Stimulated activated effector memory CD8-positive, alpha-beta T cell treated with anti-CD3 and anti-CD28 coated beads, Interleukin-12 subunit alpha, Interleukin-12 subunit beta, amount 100 ng/mL, for 72 hours (primary cell): ENCODE results near the gene RSBN1.
A peak's percentile ranks its signal among the peaks of the same experiment; 100 is the strongest.
"Not testable (repeated sequence)": the region's sequence is repeated elsewhere in the genome, so short reads cannot be mapped to it uniquely, and the experiment has no call there.

ENCODE experiments used
- ATAC-seq: fragments of 150-1000 bp; cut with Tn5 transposase; 2 replicates; pipeline ENCODE4 v1.10.0; 2021
- DNase-seq, 2 donors: peaks; one replicate each; pipeline ENCODE4 v3.0.0; 2021 to 2022; ENCODE audit warnings: low spot score in 2 of 2
- H3K27ac Mint-ChIP-seq: one replicate; pipeline ENCODE4 v1.8.0; 2022; ENCODE audit warnings: mild to moderate bottlenecking, mixed read lengths
- H3K36me3 Mint-ChIP-seq: one replicate; pipeline ENCODE4 v1.8.0; 2022; ENCODE audit warnings: mild to moderate bottlenecking, mixed read lengths
- H3K4me1 Mint-ChIP-seq: one replicate; pipeline ENCODE4 v1.8.0; 2022; ENCODE audit warnings: mixed read lengths
- H3K4me3 Mint-ChIP-seq: one replicate; pipeline ENCODE4 v1.8.0; 2022; ENCODE audit warnings: mild to moderate bottlenecking, mixed read lengths
- H3K9me3 Mint-ChIP-seq: one replicate; pipeline ENCODE4 v1.8.0; 2022; ENCODE audit warnings: mixed read lengths

The RSBN1 gene

DNA sequence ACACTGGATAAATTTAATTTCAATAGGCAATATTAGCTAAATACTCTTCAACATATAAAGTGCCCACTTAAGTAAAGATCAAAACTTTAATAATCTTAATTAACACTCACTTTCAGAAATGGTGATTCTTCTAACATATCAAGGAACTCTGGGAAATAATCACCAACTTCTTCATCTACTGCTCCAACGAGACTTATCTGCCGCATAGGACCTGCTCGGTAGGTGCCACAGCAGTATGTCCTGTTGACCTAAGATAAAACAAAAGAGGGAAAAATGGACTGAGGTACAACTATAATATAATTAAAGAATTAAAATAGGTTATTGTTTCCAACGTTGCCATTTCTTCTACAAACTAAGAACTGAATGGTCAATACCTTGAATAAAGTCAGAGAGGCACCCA lies 34.7 kb downstream of the RSBN1 start:
- no peak for DNase-seq
- ATAC-seq, result no peak
- no peak overlapping the region for H3K27ac Mint-ChIP-seq
- H3K36me3 Mint-ChIP-seq, result peaks cover 54% of the 10 kb centered on the region
- peaks cover 4% of the 10 kb centered on the region for H3K9me3 Mint-ChIP-seq
- H3K4me1 Mint-ChIP-seq, result peaks cover 13% of the 10 kb centered on the region
- no peak overlapping the region for H3K4me3 Mint-ChIP-seq

DNA sequence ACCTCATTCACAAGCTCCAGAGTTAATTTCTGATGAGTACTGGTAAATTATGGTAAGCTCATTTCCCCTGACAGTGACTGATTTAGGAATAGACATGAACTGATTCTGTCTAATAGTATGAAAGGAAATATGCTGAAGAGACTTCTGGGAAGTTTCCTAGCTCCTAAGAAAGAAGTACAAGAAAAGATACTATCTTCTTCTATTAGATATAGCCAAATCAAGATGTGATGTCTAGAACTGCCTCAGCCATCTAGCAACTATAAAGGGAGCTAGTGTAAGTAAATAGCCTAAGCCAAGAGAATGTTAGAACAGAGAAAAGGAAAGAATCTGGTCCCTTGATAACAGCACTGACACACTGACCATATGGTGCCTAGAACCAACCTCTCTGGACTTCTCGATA lies 42.2 kb downstream of the RSBN1 start:
- H3K36me3 Mint-ChIP-seq, result peaks cover 87% of the 10 kb centered on the region
- H3K9me3 Mint-ChIP-seq, result no peaks in the 10 kb centered on the region
- peaks cover 35% of the 10 kb centered on the region for H3K4me1 Mint-ChIP-seq
- ATAC-seq (no peak), DNase-seq (no peak)
- H3K27ac Mint-ChIP-seq, result no peak overlapping the region
- H3K4me3 Mint-ChIP-seq, result no peak overlapping the region

DNA sequence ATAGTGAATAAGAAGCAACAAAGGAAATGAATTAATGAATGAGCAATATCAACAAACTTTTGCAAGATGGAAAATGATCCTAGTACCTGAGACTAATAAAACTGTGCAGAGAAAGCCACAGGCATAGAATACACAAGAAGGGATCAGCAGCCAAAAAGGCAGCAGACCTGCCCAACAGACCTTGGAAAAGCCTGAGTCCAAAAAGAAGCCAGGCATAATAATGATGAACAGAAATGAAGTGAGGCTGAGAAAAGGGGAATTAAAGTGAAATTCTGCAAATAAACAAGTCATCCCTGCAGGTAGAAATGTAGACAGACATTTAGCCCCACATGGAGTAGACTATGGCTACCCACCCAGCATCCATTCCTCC lies 42.7 kb downstream of the RSBN1 start:
- H3K4me3 Mint-ChIP-seq, result no peak overlapping the region
- peaks cover 35% of the 10 kb centered on the region for H3K4me1 Mint-ChIP-seq
- H3K27ac Mint-ChIP-seq, result peak overlapping the region; percentile 32
- no peaks in the 10 kb centered on the region for H3K9me3 Mint-ChIP-seq
- DNase-seq, result no peak
- peaks cover 87% of the 10 kb centered on the region for H3K36me3 Mint-ChIP-seq
- no peak for ATAC-seq

DNA sequence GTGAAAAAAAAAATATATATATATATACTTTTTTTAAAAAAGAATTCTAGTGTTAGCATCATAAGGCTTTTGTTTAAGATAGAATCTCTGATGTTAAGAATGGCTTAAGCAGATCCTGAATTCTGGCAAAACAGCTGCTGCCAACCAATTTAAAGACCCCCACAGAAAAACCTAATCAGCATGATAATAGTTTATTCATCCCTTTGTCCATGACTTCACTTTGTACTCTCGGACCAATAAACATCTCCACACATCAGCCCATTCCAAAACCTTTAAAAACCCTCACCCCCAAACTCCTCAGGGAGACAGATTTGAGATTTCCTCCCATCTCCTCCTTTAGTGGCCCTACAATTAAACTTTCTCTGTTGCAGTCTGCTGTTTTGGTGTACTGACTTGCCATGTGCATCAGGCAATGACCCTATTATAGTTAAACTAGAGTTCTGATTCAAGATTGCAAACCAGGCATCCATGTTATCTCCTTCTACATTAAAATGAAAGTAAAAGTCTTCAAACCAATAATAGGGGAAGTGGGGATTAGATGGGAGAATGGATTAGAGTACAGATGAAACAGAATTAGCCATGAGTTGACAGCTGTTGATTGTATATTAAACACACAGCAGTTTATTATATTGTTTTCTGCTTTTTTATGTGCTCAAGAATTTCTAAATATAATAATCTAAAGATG lies 43.2 kb downstream of the RSBN1 start:
- H3K4me1 Mint-ChIP-seq, result peaks cover 35% of the 10 kb centered on the region
- H3K9me3 Mint-ChIP-seq, result no peaks in the 10 kb centered on the region
- DNase-seq (no peak), ATAC-seq (no peak)
- peak overlapping the region; percentile 32 for H3K27ac Mint-ChIP-seq
- no peak overlapping the region for H3K4me3 Mint-ChIP-seq
- peaks cover 87% of the 10 kb centered on the region for H3K36me3 Mint-ChIP-seq

DNA sequence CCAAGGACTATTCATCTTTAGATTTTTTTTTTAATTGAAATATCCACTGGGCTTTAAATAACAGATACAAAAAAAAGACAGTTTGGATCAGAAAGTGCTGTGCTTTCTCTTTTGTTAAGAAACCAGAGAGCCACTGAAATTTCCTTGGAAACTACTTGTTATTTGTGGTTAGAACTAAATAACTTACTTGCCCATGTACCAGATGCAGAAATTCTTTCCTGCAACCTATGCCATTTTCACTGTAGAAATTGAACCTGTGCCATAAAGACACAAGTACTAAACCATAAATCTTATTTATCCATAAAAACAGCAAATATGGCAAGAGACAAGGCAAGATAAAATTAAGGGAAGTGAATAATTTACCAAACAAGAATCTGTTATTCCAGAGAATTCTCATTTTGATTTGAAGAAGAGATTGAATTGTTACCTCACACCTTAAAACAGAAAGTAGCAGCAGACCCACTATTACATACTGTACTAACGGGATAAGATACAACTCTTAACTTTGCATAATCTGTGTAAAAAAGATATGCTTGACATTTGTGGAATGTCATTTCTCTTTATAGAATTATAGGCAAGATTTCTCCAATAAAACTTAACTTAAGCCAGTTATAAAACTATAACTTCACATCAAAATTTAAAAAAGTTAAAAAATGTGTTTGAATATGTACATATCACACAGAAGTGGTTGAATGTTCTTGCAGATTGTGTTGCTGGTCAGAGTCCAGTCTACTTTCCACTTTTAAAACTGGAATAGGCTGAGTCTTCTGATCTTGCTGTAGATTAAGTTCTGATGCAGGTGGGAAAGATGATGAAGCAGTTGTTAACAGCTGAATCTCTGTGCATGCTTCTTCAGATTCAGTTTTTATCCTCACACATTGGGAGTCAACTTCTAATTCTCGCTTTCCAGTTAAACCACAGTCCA lies 46.7 kb downstream of the RSBN1 start:
- Mint-ChIP-seq H3K4me3 (no peak overlapping the region), H3K27ac (peak overlapping the region; percentile 15), H3K9me3 (no peaks in the 10 kb centered on the region), H3K4me1 (peaks cover 26% of the 10 kb centered on the region), H3K36me3 (peaks cover 71% of the 10 kb centered on the region)
- DNase-seq (no peak), ATAC-seq (no peak)

DNA sequence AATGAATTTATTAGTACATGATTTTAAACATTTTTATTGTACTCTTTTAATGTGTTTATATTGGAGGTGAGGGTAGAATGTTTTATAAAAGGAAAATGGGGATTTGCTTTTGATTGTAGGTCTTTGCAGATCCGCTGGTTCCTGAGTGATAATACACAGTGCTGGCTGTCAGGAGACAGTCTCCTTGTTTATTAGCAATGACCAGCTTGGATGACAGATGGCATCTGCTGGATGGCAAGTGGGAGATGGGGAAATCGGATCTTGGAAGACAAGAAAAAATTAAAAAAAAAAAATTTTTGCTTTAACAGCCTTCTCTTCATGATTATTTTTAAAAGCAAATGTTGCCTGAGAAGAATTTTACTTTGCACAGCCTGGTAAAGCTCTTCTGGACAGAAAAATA lies 48.6 kb downstream of the RSBN1 start:
- H3K36me3 Mint-ChIP-seq, result peaks cover 76% of the 10 kb centered on the region
- no peak overlapping the region for H3K4me3 Mint-ChIP-seq
- no peak overlapping the region for H3K27ac Mint-ChIP-seq
- H3K9me3 Mint-ChIP-seq, result no peaks in the 10 kb centered on the region
- DNase-seq (no peak), ATAC-seq (no peak)
- peaks cover 17% of the 10 kb centered on the region for H3K4me1 Mint-ChIP-seq

DNA sequence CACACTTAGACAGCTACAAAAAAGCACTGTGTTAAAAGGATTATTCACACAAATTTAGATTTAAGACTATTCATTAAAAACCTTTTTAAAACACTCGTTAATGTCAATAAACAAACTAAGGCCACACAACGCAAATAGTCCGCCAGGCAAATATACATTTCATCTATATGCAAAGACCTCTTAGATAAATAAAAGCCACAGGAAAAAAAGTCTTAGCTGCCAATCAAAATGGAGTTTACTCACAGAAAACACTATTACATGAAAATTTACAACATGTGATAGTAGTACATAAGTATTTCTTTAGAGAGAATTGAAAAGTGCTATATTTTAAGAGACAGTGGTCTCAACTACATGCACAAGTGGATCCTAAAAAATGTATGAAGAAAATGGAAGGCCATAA lies 50.3 kb downstream of the RSBN1 start:
- no peak for ATAC-seq
- Mint-ChIP-seq H3K4me1 (peaks cover 15% of the 10 kb centered on the region), H3K27ac (no peak overlapping the region), H3K36me3 (peaks cover 62% of the 10 kb centered on the region), H3K9me3 (no peaks in the 10 kb centered on the region), H3K4me3 (no peak overlapping the region)
- no peak for DNase-seq

DNA sequence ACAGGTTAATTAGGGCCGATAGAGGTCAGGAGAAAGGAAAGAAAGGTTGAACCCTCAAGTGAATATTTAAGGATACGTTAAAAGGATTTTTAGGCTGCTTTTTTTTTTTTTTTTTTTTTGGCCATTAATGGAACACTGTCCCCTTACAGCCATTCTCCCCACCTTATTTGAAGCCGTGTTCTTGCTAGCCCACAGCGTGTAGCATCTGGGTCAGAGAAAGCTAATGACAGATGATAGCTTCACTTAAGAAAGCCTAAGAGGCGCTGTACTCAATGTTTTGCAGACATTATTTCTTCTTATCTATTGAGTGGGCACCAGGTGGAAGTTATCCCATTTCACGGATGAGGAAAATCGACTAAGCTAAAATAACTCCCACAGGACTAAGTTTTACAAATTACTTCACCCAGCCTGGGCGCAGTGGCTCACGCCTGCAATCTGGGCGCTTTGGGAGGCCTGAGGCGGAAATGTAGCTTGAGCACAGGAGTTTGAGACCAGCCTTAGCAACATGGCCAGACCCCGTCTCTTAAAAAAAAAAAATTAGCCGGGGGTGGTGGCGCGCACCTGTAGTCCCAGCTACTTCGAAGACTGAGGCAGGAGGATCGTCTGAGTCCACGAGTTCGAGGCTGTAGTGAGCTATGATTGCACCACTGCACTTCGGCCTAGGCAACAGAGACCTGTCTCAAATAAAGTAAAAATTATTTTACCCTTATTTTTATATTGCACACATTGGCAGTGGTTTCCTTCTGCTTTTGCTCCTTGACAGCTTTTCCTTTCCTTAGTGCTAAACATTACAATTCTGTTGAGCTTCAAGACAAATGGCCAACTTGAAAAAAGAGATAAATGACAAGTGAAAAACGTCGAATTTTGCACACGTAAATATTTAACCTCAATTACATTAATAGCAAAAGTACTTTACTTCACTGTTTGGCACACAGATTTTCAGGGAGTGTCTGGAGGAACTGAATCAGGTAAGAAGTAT lies 51.9 kb downstream of the RSBN1 start:
- H3K4me3 Mint-ChIP-seq, result peak overlapping the region; percentile 90
- ATAC-seq, result no peak

DNA sequence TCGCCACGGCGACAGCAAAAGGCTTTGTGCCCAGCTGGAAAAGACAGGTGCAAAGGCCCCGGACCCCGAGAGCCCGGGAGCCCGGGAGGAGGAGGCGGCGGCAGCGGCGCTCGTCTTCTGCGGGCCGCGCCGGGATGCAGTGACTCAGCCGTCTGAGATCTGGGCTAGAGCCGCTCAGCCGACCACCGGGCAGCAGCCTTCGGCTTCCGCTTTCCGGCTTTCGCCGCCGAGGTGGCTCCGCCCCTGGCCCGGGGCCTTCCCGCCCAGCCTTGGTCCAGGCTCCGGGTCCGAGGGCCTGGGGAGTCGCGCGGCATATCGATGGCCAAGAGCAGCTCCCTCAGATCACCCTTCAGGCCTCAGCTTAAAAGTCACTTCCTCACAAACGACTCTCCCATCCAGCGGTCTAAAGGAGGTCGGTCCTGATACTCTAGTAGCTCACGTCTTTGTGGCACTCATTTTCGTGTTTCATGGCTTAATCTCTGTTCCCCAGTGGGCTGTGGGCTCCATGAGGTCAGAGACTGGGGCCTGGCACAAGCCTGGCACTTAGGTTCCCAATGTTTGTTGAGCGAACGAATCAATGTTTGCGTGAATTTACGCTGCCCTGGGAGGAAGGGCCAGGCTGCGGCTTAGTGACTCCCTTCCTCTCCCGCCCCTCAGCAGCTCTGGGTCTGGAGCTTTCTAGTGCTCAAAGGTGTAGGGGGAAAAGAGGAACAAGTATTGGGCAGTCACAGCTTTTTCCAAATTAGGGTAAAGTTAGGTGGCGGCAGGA lies 52.8 kb downstream of the RSBN1 start, which contains the start of gene PHTF1:
PHTF1 (minus strand) TSS at position 154 of the 769 bp plus-strand sequence. CDS start 783 bp downstream, outside the sequence.
- Mint-ChIP-seq H3K36me3 (peaks cover 58% of the 10 kb centered on the region), H3K9me3 (no peaks in the 10 kb centered on the region), H3K27ac (peak within 1 kb of the TSS; percentile 98), H3K4me3 (peak within 1 kb of the TSS; percentile 90), H3K4me1 (peaks cover 27% of the 10 kb centered on the region)
- peak; percentile 94 for ATAC-seq
- peak; percentile 61 to 83 for DNase-seq

More for the DNA sequence above, 51.9 kb downstream of the RSBN1 start:
- no peak for DNase-seq
- Mint-ChIP-seq H3K36me3 (peaks cover 62% of the 10 kb centered on the region), H3K27ac (peak overlapping the region; percentile 98), H3K4me1 (peaks cover 25% of the 10 kb centered on the region), H3K9me3 (no peaks in the 10 kb centered on the region)

DNA sequence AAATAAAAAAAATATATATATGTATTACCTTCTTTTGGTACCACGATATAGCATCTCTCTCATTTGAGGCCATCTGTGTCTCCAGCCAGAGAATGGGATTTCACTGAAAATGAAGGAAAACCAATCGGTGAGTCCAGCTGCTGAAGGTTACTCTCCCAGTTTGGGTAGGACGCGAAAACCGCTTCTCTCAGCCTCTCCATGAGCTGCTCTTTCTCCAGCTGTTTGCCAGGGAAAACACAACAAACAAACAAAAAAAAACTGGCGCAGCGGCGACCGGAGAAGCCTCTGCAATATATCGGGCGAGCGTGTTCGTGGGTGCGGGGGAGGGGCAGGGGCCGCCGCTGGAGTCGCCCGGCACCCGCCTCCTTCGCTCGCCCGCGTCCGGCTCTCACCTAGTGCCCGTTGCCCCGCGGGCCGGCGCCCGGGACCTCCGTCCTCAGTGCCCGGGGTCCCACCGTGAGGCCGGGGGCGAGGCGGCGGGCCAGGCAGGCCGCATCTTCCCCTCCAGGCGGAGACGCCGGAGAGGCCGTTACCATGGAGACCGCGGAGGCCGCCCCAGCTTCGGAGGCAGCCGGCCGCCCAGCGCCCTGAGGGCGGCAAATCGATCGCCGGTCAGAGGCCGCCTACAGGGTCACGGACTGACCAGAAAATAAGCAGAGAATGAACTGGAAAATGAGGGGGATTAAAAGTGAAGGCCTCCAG lies 53.5 kb downstream of the RSBN1 start:
- peak; percentile 66 to 87 for DNase-seq
- Mint-ChIP-seq H3K9me3 (no peaks in the 10 kb centered on the region), H3K4me1 (peaks cover 27% of the 10 kb centered on the region), H3K4me3 (peak overlapping the region; percentile 90), H3K36me3 (peaks cover 57% of the 10 kb centered on the region), H3K27ac (peak overlapping the region; percentile 98)
- ATAC-seq, result peak; percentile 80

DNA sequence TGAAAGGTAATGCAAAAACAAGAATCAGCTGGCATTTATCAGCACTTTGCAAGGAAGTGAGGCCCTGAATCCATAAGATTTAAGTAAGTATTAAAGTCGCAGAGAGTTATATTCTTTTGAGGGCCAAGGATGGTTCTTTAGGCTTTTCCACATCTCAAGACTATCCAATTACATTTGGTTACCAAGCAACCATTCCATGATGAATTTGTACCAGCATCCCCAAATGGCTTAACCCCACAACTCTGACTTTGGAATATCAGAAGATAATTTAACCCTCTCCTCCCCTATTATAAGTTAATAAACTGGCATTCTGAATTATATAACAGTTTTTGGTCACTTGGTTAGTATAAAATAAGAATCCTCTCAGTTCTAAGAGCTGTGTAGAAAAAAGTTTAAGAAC lies 55.8 kb downstream of the RSBN1 start:
- DNase-seq (no peak), ATAC-seq (no peak)
- Mint-ChIP-seq H3K9me3 (no peaks in the 10 kb centered on the region), H3K4me1 (peaks cover 27% of the 10 kb centered on the region), H3K36me3 (peaks cover 52% of the 10 kb centered on the region), H3K27ac (no peak overlapping the region), H3K4me3 (peak overlapping the region; percentile 90)

DNA sequence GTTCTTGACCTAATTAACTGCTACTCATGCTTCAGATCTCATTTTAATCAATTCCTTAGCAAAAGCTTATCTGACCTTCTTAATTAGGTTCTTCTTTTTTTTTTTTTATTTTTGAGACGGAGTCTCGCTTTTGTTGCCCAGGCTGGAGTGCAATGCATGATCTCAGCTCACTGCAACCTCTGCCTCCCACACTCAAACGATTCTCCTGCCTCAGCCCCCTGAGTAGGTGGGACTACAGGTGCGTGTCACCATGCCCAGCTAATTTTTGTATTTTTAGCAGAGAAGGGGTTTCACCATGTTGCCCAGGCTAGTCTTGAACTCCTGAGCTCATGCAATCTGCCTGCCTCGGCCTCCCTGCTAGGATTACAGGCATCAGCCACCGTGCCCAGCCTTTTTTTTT lies 58.9 kb downstream of the RSBN1 start:
- not testable (repeated sequence) for H3K4me3 Mint-ChIP-seq, H3K27ac Mint-ChIP-seq, DNase-seq, H3K9me3 Mint-ChIP-seq, ATAC-seq
- Mint-ChIP-seq H3K36me3 (peaks cover 52% of the 10 kb centered on the region), H3K4me1 (peaks cover 18% of the 10 kb centered on the region)

DNA sequence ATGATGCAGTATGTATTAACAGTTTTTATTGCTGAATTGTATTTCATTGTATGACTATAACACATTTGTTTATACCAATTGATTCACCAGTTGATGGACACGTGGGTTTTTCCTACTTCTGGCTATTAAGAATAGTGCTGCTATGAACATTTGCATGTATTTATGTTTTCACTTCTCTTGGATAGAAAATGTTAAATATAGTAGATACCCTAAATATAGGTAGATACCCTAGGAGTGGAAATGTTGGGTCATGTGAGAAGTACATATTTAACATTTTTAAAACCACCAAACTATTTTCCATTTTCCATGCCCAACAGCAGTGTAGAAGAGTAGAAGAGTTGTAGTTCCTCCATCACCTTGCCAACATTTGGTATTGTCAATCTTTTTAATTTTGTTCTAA lies 60.8 kb downstream of the RSBN1 start:
- Mint-ChIP-seq H3K9me3 (no peaks in the 10 kb centered on the region), H3K27ac (no peak overlapping the region), H3K4me3 (no peak overlapping the region), H3K4me1 (peaks cover 10% of the 10 kb centered on the region), H3K36me3 (peaks cover 46% of the 10 kb centered on the region)
- ATAC-seq (no peak), DNase-seq (no peak)

DNA sequence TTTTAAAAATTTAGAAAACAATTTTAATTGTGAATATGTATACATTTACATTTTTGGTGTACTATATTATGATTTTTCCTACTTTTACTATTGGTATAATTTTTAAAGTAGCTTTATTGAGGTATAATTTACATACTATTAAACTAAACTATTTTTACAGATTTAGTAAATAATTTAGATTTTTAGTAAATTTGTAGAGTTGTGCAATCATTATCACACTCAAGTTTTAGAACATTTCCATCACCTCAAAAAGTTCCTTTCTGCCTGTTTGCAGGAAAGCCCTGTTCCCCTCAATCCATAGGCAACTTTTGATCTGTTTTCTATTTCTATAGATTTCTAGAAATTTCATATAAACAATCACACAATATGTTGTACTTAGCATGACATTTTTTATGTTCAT lies 61.2 kb downstream of the RSBN1 start:
- H3K36me3 Mint-ChIP-seq, result peaks cover 42% of the 10 kb centered on the region
- DNase-seq (no peak), ATAC-seq (no peak)
- H3K9me3 Mint-ChIP-seq, result no peaks in the 10 kb centered on the region
- no peak overlapping the region for H3K27ac Mint-ChIP-seq
- no peak overlapping the region for H3K4me3 Mint-ChIP-seq
- H3K4me1 Mint-ChIP-seq, result peaks cover 9% of the 10 kb centered on the region
